Panc1 (cell line): ENCODE results near the gene LMTK2. TPM values are rescaled to one million over a fixed set of nuclear protein-coding genes. Genes with fewer than 3 reads are reported as not detected.

Experiments
- ATAC-seq: fragments of 200-7000 bp; cut with Tn5 transposase; 2 replicates; pipeline ENCODE4 v1.9.1; 2020; ENCODE audit warnings: mild to moderate bottlenecking, moderate library complexity
- BruUV-seq: library from RNA; stranded (reverse); fragments of 400-500 nt; replicated peaks from 2 replicates; lab custom pipeline; 2021; lab: Mats Ljungman, UMichigan
- CTCF ChIA-PET: fragments of 300-600 bp; sonication (Branson Sonifier 250); formaldehyde crosslinking; loops from one replicate; lab custom pipeline; 2022; ENCODE audit warnings: antibody characterized with exemption; lab: Charles Lee
- POLR2A ChIA-PET: fragments of 300-600 bp; sonication (Branson Sonifier 250); formaldehyde crosslinking; loops from one replicate; lab custom pipeline; 2022; ENCODE audit warnings: antibody characterized with exemption; lab: Charles Lee
- DNase-seq: peaks from one replicate; pipeline ENCODE4 v3.0.0-alpha.2; 2010; ENCODE audit warnings: low read depth, low spot score
- H3K27ac ChIP-seq: 2 replicates; pipeline ENCODE4 v1.5.1; 2011; ENCODE audit warnings: mild to moderate bottlenecking, low read length, inconsistent platforms
- H3K27me3 ChIP-seq: fragments of 200-500 bp; sonication (Bioruptor generic); 2 replicates; pipeline ENCODE4 v1.6.0; 2014; ENCODE audit warnings: low read length, inconsistent platforms; ENCODE audit not compliant: control insufficient read depth, insufficient read depth
- H3K36me3 ChIP-seq: fragments of 200-500 bp; sonication (Bioruptor generic); 2 replicates; pipeline ENCODE4 v1.5.1; 2014; ENCODE audit warnings: inconsistent platforms, mild to moderate bottlenecking, low read length, moderate library complexity; ENCODE audit not compliant: control insufficient read depth, insufficient read depth
- H3K4me1 ChIP-seq: 2 replicates; pipeline ENCODE4 v1.5.1; 2011; ENCODE audit warnings: inconsistent platforms, mild to moderate bottlenecking, low read length, moderate library complexity; ENCODE audit not compliant: control insufficient read depth, insufficient read depth
- H3K4me3 ChIP-seq, 2 experiments: 2 replicates each; pipeline ENCODE4 v1.5.1; 2011 to 2012; ENCODE audit warnings: low read depth in 2 of 2, low read length in 2 of 2, mild to moderate bottlenecking in 2 of 2, inconsistent platforms in 1 of 2, moderate library complexity in 1 of 2
- H3K9me3 ChIP-seq: fragments of 200-500 bp; sonication (Bioruptor generic); 2 replicates; pipeline ENCODE4 v1.5.1; 2014; ENCODE audit warnings: low read depth, mild to moderate bottlenecking, inconsistent platforms, low read length, moderate library complexity; ENCODE audit not compliant: control insufficient read depth, insufficient read depth
- POLR2AphosphoS5 ChIP-seq: IDR thresholded peaks from 2 replicates; pipeline ENCODE4 v1.6.1; 2012; ENCODE audit warnings: mild to moderate bottlenecking, low read depth, low read length, moderate library complexity
- SIN3A ChIP-seq: IDR thresholded peaks from 2 replicates; pipeline ENCODE4 v1.6.1; 2012; ENCODE audit warnings: low read depth, mild to moderate bottlenecking, low read length, moderate library complexity, borderline replicate concordance; ENCODE audit not compliant: insufficient read depth
- TCF7L2 ChIP-seq: IDR thresholded peaks from 2 replicates; pipeline ENCODE4 v1.6.1; 2011; ENCODE audit warnings: mild to moderate bottlenecking, low read depth, low read length, inconsistent platforms
- in situ Hi-C: cut with HindIII; loops from 2 replicates; pipeline ENCODE4 v1.10.0; 2016; ENCODE audit warnings: low sequenced_read_pairs, low pct_unique_long_range_greater_than_20kb
- intact Hi-C: fragments of 100-400 bp; cut with micrococcal nuclease; formaldehyde crosslinking; loops from one replicate; pipeline ENCODE4 v1.10.0; 2022; ENCODE audit not compliant: unreplicated experiment
- total RNA-seq: library from RNA; stranded (reverse); gene quantifications from one replicate; pipeline ENCODE4 v1.2.1, GENCODE V29; 2021; ENCODE audit not compliant: unreplicated experiment
- TF ChIP-seq, protein P1 (sequence below): fragments of 450-650 bp; IDR thresholded peaks from 2 replicates; pipeline ENCODE4 v1.5.1; 2017; ENCODE audit warnings: mild to moderate bottlenecking
- TF ChIP-seq, protein P2 (sequence below), 2 experiments: IDR thresholded peaks; 2 replicates each; pipeline ENCODE4 v1.6.1; 2011 to 2012; ENCODE audit warnings: low read depth in 2 of 2, control low read depth in 1 of 2, low read length in 1 of 2, mild to moderate bottlenecking in 1 of 2, moderate library complexity in 1 of 2; ENCODE audit not compliant: insufficient read depth in 1 of 2

The LMTK2 gene
- total RNA-seq, 1 experiment from 2014 or later: 25.4 TPM

DNA sequence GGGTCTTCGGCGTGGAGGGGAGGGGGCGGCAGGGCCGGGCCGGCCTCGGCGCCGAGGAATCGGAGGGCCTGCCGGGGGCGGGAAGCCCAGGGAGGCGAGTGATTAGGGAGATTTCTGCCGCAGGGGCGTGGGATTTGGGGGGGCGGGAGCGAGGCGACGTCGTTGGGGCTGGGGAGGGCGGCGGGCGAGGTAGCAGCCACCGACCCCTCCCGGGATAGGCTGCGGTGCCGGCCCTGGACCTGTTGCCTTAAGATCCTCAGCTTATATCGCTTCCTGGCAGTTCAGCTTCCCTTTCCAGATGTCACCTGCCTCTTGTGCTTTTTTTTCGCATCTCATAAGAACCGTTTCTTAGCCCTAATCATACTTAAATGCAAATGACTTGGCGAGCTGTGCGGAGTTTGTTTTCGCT lies 655 bp downstream of the LMTK2 start:
- peaks cover 26% of the 10 kb centered on the region for H3K4me1 ChIP-seq
- H3K9me3 ChIP-seq: no peaks in the 10 kb centered on the region
- TF ChIP-seq POLR2AphosphoS5 (no peak), SIN3A (no peak), TCF7L2 (no peak)
- TF ChIP-seq, protein P1, sequence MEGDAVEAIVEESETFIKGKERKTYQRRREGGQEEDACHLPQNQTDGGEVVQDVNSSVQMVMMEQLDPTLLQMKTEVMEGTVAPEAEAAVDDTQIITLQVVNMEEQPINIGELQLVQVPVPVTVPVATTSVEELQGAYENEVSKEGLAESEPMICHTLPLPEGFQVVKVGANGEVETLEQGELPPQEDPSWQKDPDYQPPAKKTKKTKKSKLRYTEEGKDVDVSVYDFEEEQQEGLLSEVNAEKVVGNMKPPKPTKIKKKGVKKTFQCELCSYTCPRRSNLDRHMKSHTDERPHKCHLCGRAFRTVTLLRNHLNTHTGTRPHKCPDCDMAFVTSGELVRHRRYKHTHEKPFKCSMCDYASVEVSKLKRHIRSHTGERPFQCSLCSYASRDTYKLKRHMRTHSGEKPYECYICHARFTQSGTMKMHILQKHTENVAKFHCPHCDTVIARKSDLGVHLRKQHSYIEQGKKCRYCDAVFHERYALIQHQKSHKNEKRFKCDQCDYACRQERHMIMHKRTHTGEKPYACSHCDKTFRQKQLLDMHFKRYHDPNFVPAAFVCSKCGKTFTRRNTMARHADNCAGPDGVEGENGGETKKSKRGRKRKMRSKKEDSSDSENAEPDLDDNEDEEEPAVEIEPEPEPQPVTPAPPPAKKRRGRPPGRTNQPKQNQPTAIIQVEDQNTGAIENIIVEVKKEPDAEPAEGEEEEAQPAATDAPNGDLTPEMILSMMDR: no peak
- TF ChIP-seq, protein P2, sequence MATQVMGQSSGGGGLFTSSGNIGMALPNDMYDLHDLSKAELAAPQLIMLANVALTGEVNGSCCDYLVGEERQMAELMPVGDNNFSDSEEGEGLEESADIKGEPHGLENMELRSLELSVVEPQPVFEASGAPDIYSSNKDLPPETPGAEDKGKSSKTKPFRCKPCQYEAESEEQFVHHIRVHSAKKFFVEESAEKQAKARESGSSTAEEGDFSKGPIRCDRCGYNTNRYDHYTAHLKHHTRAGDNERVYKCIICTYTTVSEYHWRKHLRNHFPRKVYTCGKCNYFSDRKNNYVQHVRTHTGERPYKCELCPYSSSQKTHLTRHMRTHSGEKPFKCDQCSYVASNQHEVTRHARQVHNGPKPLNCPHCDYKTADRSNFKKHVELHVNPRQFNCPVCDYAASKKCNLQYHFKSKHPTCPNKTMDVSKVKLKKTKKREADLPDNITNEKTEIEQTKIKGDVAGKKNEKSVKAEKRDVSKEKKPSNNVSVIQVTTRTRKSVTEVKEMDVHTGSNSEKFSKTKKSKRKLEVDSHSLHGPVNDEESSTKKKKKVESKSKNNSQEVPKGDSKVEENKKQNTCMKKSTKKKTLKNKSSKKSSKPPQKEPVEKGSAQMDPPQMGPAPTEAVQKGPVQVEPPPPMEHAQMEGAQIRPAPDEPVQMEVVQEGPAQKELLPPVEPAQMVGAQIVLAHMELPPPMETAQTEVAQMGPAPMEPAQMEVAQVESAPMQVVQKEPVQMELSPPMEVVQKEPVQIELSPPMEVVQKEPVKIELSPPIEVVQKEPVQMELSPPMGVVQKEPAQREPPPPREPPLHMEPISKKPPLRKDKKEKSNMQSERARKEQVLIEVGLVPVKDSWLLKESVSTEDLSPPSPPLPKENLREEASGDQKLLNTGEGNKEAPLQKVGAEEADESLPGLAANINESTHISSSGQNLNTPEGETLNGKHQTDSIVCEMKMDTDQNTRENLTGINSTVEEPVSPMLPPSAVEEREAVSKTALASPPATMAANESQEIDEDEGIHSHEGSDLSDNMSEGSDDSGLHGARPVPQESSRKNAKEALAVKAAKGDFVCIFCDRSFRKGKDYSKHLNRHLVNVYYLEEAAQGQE (IDR thresholded peaks at IDR 0.05; ENCODE audit: insufficient read depth in 1 of 2, low read depth in 2 of 2, low read length in 1 of 2): no peak
- peak overlapping the region; percentile 77 for H3K27ac ChIP-seq
- no TSS peak for BruUV-seq
- ATAC-seq (peak; percentile 35; the same call in 1 of the 2 replicates), DNase-seq (no peak)
- in situ Hi-C loops (no loop called here), intact Hi-C loops (loop anchor here (10.0 kb wide), 1 partner anchor 83 kb away; no protein-coding TSS in a partner anchor)
- no peaks in the 10 kb centered on the region; the same call in 1 of the 2 replicates for H3K36me3 ChIP-seq
- ChIA-PET CTCF (no interaction called here), POLR2A (no interaction called here)
- H3K4me3 ChIP-seq: peak overlapping the region; percentile 85 to 90
- no peaks in the 10 kb centered on the region for H3K27me3 ChIP-seq

DNA sequence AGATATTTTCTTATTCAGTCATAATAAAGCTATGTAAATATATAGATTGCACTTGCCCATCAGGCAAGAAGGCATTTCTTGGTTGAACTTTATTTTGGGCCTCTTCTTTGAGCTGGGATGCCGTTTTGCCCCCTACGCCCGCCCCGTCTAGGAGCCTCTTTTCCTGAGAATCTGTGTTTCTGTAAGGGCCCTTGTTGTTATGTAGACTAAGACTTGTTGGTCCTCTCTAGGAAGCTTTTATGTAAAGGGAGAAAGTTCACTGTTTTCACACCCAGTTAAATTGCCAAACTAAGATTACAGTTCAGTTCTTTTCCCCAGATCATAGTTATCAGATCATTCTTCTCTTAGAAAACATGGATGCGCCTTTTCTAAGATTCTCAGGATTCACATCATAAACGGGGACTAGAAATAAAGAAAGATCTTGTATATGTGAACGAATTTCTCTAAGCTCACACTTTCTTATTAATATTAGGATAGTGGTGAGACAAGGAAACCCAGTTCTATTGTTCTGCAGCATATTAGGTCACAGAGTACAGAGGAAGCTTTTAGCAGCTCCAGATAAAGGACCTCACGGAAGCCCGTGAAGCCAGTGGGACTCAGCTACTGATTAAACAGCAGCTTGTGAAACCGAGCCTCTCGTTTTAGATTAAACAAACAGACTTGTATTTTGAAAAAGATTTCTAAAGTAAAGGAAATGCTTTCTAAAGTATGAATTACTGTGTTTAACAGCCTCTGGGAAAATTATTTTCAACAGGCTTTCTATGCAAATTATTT lies 3.8 kb downstream of the LMTK2 start:
- CTCF ChIA-PET: interaction anchor here (0.6 to 1.7 kb wide), 3 partner anchors 13 to 90 kb away, joined by 3 to 7 read pairs (median 6); no protein-coding TSS in a partner anchor
- Histone ChIP-seq H3K27me3 (no peaks in the 10 kb centered on the region), H3K27ac (no peak overlapping the region), H3K36me3 (no peaks in the 10 kb centered on the region; the same call in 1 of the 2 replicates), H3K9me3 (no peaks in the 10 kb centered on the region), H3K4me1 (peaks cover 26% of the 10 kb centered on the region), H3K4me3 (no peak overlapping the region)
- BruUV-seq: TSS peak; percentile 6
- TF ChIP-seq, protein P2 (IDR thresholded peaks at IDR 0.05; ENCODE audit: insufficient read depth in 1 of 2, low read depth in 2 of 2, low read length in 1 of 2): no peak
- TF ChIP-seq SIN3A (no peak), POLR2AphosphoS5 (no peak), TCF7L2 (no peak)
- TF ChIP-seq, protein P1: no peak
- intact Hi-C loops (no loop called here), in situ Hi-C loops (no loop called here)
- no peak for ATAC-seq
- POLR2A ChIA-PET: no interaction called here
- no peak for DNase-seq
